DND-41 (cell line): ENCODE measurements around the gene NT5M.

ENCODE experiments used
- EZH2 ChIP-seq: IDR thresholded peaks from 3 replicates; pipeline ENCODE4 v1.6.1; 2012; ENCODE audit warnings: borderline replicate concordance, low read depth, mild to moderate bottlenecking, moderate library complexity, low read length, inconsistent platforms; ENCODE audit not compliant: severe bottlenecking
- TF ChIP-seq, protein P1 (sequence below): IDR thresholded peaks from 2 replicates; pipeline ENCODE4 v1.5.1; 2012; ENCODE audit warnings: borderline replicate concordance, low read length, moderate library complexity, mild to moderate bottlenecking; ENCODE audit not compliant: poor library complexity, severe bottlenecking; ENCODE audit errors: extremely low read depth

DNA sequence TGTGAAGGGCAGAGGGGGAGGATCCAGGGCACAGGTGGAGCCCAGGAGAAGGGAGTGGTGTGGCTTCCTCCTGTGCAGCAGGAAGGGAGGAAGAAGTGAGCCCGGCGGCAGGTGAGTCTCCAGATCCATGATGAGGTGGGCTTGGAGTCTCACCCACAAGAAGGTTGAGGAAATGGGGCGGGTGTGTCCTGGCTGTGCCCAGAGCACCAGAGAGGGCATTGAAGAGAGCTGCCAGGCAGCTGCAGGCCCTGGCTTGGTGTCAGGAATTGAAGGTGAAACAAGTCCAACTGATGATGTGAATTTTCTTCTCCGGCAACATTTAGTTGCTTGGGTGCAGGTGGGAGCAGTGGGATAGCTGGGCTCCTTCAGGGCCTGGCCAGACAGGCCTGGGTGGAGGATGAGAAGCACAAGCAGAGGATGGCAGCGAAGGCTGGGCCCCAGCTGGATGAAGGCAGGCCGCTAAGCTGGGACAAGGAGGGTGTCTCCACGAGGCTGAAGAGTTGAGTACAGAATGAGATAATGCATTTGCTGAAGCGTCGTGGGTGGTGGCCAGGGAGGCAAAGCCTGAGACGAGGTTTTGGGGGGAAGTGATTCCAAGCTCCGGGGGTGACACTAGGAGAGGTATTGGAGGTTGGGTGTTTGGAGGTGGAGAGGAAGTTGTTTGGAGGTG lies 18.3 kb downstream of the NT5M start:
- TF ChIP-seq, protein P1, sequence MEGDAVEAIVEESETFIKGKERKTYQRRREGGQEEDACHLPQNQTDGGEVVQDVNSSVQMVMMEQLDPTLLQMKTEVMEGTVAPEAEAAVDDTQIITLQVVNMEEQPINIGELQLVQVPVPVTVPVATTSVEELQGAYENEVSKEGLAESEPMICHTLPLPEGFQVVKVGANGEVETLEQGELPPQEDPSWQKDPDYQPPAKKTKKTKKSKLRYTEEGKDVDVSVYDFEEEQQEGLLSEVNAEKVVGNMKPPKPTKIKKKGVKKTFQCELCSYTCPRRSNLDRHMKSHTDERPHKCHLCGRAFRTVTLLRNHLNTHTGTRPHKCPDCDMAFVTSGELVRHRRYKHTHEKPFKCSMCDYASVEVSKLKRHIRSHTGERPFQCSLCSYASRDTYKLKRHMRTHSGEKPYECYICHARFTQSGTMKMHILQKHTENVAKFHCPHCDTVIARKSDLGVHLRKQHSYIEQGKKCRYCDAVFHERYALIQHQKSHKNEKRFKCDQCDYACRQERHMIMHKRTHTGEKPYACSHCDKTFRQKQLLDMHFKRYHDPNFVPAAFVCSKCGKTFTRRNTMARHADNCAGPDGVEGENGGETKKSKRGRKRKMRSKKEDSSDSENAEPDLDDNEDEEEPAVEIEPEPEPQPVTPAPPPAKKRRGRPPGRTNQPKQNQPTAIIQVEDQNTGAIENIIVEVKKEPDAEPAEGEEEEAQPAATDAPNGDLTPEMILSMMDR, result no peak
- TF ChIP-seq EZH2, result no peak
